Stimulated activated CD4-positive, alpha-beta T cell treated with anti-CD3 and anti-CD28 coated beads, Interleukin-1b, Interleukin-23, amount 100 ng/mL, for 48 hours (primary cell): ENCODE measurements around the gene MRFAP1.
"Not testable (repeated sequence)": the region's sequence is repeated elsewhere in the genome, so short reads cannot be mapped to it uniquely, and the experiment has no call there.

Source experiments
- DNase-seq: peaks from one replicate; pipeline ENCODE4 v3.0.0-alpha.2; 2020

MRFAP1 gene

DNA sequence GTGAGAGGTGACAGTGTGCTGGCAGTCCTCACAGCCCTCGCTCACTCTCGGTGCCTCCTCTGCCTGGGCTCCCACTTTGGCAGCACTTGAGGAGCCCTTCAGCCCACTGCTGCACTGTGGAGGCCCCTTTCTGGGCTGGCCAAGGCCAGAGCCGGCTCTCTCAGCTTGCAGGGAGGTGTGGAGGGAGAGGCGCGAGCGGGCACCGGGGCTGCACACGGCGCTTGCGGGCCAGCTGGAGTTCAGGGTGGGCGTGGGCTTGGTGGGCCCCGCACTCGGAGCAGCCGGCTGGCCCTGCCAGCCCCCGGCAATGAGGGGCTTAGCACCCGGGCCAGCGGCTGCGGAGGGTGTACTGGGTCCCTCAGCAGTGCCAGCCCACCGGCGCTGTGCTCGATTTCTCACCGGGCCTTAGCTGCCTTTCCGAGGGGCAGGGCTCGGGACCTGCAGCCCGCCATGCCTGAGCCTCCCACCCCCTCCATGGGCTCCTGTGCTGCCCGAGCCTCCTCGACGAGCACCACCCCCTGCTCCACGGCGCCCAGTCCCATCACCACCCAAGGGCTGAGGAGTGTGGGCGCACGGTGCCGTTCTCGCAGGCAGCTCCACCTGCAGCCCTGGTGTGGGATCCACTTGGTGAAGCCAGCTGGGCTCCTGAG, 32.2 kb downstream of the MRFAP1 start:
- not testable (repeated sequence) for DNase-seq

DNA sequence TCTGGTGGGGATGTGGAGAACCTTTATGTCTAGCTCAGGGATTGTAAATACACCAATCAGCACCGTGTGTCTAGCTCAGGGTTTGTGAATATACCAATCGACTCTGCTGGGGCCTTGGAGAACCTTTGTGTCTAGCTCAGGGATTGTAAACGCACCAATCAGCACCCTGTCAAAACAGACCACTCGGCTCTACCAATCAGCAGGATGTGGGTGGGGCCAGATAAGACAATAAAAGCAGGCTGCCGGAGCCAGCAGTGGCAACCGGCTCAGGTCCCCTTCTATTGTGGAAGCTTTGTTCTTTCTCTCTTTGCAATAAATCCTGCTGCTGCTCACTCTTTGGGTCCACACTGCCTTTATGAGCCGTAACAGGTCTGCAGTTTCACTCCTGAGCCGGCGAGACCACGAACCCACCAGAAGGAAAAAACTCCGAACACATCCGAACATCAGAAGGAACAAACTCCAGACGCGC, 32.7 kb downstream of the MRFAP1 start:
- peak; percentile 74 for DNase-seq

DNA sequence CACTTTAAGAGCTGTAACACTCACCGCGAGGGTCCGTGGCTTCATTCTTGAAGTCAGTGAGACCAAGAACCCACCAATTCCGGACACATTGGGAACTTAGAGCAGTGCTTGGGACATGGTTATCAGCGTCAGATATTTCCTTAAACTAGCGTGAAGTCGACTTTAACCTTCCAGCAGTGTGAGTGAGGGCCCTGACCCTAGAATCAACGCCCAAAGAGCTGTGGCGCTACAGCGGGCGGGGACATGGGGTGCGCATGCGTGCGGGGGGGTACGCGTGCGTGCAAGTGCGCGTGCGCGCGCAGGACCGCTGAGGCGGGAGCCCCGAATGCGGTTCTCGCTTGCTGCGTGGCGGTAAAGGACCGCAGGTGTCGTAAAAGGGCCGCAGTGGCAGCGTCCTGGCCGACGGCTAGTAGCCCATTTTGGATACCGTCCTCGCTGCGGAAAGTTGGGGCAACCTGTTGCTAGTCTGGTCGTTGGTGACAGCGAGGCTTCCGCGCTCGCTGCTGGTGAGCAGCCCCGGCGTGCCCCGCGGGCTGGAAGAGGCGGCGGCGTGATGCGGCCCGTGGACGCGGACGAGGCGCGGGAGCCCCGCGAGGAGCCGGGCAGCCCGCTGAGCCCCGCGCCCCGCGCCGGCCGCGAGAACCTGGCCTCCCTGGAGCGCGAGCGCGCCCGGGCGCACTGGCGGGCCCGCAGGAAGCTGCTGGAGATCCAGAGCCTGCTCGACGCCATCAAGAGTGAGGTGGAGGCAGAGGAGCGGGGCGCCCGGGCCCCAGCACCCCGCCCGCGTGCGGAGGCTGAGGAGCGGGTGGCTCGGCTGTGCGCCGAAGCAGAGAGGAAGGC, 33.4 kb downstream of the MRFAP1 start:
- peak; percentile 96 for DNase-seq

DNA sequence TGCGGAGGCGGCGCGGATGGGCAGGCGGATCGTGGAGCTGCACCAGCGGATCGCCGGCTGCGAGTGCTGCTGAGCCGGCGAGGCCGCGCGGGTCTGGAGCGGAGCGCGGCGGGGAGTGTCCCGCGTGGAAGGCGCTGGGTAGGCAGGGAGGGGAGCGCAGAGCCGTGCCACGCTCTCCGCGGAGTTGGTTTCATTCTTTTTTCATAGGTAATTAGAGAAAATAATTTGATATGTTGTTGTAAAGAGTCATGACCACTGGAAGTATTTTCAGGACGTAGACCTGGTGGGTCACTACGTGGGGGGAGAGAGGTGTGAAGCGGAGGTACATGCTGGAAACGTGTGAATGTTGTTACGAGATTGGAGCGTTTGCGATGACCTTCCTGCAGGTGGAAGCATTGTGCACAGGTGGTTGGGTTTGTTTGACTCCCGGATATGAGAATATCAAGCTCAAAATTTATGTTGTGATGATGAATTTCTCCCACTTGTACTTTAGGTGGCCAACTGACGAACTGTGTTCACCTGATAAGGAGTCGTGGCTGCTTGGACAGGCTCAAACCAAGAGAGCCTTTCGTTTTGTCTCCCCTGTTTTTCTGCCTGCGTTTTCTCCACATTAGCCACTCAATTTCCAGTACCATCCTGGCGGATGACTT, 34.1 kb downstream of the MRFAP1 start:
- peak; percentile 71 for DNase-seq

DNA sequence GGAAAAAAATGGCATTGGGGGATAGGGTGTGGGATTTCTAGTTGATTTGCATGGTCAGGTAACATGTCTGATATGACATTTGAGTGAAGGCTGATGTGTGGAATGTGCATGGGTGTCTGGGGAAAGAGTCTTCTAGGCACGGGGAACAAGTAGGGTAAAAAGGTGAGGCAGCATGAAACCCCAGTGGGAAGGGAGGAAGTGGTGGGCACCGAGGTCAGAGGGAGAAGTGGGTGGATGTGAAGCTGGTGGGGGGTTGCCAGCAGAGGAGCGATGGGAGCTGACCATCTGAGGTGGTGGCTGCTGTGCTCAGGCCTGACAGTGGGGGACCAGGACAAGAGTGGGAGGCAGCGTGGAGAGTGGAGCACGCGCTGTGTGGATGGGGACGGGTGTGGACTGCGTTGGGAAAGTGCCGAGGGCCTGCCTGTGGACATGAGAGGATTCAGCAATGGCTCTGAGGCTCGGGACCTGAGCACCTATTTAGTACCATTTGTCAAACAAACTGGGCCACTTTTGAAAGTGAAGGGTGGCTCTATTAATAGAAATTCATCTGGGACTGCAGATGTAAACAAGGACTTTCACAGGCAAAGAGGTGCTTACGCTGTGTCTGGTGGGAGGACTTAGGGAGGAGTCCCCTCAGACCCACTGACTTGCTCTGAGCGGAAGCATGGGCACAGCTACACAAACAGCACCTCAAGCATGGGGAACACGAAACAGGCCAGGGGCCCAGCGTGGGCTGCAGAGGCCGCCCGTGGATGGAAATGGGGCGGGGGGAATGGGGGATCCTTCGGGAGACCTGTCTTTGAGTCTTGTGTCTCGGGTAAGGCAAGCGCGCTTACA, 36.5 kb downstream of the MRFAP1 start:
- DNase-seq: no peak

DNA sequence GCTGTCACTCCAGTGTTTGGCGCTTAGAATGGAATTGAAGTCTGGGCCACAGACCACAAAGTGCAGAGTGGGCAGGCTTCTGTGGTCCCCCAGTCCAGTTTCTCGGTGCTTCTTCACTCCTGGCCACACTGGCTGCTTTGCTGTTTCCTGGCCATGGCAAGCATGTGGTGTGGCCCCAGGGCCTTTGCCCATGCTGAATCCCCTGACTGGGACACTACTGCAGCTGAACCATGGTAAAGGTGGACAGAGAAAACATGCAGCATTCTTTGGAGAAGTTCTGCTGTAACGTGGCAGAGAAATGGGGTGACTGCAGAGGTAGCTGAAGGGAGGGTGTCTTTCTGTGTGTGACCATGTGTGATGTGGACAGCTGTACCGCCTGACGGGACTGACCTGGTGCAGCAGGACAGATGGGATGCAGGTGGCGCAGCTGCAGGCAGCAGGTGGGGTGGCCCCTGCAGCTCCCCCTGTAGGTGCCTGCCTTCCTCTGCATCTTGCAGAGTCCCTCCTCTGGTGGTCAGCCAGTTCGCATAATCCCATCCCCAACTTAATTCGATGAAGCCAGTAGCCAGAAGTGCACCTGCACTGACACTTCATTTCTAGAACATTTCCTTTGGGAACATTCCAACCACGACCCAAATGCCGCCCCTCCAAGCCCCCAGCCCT, 40.0 kb downstream of the MRFAP1 start:
- no peak for DNase-seq

DNA sequence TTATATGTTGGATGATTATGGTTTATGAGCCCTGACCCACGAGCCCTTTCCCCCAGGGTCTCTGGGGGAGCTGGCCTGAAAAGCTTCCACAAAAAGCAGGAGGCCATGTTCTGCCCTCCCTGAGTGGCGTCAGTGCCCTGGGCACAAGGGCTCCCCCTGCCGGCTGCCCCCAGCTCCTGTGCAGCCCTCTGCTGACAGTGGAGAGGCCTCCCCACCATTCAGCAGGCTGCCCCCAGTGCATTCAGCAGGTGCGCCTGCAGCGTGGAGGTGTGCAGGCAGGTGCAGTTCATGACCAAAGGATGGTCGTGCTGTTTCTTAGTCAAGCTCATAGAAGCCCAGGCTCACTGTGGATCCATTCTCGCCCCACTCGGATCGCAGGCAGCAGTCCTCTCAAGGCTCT, 40.7 kb downstream of the MRFAP1 start:
- DNase-seq: no peak

DNA sequence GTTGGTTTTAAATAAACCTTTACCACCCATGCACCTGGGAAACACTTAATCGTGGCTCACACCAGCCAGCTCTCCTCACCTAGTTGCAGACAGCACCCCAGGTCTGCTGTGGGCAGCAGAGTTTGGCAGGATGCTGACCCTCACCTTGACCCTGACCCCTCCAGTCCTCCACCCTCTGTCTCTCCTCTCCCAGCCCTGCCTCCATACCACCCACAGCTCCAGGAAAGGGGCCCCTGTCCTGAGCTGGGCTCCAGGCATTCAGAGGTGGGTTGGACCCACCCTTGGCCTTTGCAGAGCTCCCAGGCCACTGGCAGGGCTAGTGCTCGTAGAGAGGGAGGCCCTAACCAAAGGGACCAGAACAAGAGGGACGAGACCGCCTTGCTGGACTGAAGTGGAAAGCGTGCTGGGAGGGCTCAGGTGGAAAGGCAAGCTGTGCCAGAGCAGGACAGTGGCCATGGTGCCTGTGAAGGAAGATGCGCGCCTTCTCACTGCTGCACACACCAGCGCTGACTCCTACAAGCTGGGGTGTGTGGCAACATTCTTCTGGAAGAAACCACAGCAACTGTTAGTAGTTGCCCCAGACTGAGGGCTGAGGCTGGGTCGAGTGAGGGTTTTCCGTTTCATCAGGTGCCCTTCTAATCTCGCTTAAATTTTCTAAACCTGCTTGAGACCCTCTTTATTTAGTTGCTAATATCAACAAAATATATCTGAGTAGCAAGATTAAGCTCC, 42.5 kb downstream of the MRFAP1 start:
- no peak for DNase-seq

DNA sequence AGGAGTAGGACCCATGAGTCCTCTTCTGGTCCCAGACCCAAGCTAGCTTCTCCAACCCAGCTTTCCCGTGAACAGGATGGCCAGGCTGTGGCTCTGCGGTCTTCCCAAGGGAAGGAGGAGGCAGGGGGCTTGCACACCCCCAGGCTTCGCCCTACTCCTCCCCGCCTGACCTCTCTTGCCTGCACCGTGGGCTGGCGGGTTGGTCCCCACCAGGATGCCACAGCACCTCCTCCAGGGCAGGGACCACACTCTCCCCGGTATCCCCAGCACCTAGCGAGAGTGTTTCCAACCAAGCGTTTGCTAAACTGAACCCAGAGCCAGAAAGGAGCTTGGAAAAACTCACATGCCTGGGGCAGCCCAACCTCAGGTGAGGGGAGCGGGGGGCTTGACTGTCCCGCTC, 44.2 kb downstream of the MRFAP1 start:
- DNase-seq: no peak

DNA sequence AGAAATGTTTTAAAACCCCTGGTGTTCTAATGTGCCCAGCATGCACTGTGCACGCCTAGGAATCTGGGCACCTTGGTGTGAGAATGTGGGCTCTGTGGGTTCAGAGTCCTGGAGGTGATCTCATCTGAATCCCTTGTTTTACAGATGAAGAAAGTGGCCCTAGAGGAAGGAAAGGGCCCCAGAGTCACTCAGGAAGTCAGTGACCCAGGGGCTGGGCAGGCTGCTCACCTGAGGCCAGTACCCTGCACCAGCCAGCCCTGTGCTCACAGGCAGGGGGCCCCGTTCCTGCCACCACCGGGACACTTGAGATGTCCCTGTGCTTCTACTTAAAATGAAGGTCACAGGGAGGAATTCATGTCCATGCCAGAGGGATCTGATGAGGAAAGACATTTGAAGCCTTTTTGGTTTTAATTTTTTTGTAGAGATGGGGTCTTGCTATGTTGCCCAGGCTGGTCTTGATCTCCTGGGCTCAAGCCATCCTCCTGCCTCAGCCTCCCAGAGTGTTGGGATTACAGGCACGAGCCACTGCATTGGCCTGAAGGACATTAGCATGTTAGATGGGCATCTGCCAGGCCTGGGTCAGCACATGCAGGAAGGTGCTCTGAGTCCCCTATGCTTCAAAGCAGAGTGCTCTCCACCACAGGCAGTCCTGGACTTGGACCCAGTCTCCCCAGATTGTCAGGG, 45.8 kb downstream of the MRFAP1 start:
- no peak for DNase-seq

DNA sequence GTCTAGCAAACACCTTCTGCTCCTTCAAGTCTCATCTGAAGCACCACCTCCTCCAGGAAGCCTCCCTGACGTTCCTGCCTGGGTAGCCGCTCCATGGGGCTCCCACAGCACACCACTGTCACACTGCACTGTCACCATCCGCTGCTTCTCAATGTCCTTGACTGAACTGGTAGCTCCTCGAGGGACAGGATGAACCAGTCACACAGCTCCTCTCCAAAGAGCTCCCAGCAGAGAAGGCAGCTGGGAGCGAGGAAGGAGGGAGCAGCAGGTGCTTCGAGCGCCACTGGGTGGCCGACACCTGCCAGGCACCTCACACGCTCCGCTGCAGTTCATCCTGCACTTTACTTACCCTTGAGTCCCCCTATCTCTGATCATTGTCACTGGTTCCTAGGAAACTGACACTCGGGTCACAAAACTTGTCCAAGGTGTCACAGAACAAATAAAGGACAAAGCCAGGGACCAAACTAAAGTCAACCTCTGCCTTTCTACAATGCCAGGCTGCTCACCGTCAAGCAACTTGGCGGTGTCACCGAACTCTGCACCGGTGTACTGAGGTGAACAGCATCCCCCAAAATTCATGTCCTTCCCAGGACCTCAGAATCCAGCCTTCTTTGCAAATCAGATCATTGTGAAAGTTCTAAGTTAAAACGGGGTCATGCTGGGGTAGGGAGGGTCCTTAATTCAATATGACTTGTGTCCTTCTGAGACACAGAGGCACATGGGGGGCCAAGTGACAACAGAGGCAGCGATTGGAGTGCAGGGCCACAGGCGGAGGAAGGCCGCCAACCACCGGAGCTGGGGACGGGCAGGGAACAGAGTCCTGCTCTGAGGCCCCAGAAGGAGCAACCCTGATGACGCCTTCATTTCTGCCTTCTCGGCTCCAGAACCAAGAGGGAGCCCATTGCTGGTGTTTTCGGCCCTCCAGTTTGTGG, 47.7 kb downstream of the MRFAP1 start:
- no peak for DNase-seq

DNA sequence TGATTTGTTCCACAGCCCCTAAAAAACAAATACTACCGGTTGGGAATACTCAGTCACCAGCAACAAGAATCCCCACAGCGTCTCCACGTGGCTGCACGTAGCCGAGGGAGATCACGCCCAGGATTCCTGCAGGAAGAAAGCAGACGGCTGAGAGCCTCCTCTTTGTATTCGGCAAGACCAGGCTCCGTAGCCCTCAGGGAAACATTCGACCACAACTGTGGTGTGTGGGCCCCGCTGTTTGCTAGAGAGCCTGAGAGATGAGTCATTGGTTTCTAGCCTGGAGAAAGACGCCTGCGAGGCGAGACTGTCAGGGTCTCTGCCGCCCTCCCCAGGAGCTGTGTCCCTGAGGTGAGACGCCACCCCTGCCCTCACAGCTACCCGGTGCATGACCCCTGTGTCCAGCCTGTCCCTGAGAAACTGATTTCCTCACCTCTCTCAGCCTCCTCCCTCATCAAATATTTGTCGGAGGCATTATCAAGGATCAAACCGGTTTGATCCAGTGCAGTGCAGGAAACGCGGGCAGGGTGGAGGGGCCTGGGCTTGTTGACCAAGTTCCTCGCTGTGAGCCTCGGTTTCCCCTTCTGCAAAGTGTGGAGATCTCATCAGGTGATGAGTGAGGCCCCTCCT, 48.5 kb downstream of the MRFAP1 start:
- peak; percentile 82 for DNase-seq

DNA sequence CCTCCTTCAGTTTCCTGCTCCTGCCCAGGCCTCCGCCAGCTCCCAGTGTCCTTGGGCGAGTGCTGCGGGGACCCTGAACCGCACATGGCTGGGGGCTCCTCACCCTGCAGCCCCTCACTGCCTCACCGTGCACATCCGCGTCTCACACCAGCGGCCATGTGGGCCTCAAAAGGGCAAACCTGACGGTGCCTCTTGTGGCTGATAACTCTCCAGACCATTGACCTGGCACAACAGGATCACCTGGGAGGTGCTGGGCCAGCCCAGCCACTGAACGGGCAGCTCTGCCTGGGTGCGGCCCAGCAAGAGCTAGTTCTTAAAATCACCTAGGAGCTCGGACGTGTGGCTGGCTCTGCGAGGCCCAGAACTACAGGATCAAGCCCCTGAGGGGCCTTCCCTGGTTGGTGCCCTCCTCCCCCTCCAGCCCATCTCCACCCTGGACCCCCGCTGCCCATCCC, 49.0 kb downstream of the MRFAP1 start:
- no peak for DNase-seq
